NCI-H2196 (cell line): ENCODE data around the gene GPR17.
A peak's percentile ranks its signal among the peaks of the same experiment; 100 is the strongest.

Experiments
- DNase-seq: peaks from one replicate; lab custom pipeline; 2025; ENCODE audit not compliant: unreplicated experiment; lab: John Stamatoyannopoulos, UW

The GPR17 gene

DNA sequence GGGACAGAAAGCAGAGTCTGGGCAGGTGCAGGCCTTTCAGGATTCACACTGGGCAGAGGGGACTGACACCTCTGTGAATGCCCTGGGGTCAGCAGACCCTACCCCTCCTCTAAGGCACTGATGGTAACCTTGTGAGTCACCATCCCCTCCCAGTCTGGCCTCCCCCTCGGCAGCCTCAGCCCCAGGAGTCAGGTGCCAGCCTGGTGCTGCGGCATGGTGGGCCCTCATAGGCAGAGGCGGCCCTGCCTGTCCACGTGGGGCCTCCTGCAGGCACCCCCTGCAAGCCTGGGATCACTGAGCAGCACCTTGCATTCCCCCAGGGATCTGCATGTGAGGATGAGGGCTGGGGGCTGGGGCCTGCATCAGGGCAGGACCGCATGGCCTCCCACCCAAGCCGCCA is 4.8 kb upstream of the GPR17 start:
- DNase-seq, result no peak

DNA sequence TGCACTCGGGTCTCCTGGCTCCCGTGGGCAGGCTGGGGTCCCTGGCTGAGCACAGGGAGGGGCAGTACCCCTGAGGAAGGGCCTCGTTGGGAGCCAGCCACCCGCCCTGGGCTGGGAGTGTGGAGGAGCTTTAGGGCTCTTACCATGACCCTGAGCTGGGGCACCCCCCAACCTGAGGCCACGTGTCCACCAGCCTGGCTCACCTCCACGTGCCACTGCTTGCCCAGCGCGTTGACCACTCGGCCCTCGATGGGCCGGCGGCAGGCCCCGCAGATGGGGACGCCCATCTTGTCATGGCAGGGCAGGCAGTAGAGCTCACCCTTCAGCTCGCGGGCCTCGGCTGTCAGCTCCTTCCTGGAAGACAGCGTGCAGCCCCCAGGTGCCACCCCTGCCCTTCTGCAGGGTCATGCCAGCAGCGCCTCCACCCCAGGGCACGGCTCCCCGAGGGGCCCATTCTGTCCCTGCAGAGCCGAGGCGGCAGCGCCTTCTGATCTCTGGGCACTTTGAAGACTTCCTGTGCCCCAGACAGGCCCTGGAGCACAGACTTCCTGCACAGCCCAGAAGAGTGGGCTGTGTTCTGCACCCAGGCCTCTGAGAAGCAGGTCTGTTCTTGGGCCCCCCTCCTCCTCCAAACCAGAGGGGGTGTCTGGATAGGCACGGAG is 4.0 kb upstream of the GPR17 start:
- DNase-seq, result no peak

DNA sequence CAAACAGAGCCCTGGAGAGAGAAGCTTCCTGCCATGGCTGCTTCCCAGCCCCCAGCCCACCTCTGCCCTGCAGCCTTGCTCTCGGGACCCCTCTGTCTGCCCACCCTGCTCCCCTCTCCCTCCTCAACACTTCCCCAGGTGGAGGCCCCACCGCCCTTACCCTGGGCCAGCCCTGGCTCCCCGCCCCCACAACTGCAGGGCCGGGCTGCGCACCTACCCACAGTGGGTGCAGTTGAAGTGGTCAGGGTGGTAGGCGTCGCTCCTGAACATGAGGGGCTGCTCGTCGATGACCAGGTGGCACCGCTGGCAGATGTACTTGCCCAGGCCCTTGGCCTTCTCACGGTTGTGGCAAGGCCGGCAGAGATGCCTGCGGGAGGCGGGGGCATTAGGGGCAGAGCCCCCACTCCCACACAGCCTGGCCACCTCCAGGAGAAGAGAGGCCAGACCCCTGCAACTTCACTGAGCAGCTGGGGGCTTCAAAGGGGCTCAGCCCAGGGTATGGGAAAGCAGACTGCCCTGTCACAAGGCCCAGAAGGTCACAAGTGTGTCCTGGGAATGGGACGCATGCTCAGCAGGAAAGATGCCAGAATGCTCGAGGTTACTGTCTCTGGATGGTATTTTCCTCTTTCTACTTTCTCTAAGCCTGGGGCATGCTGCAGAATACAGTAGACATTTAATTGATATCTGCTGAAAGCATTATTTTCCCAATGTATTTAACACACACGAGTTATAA is 3.1 kb upstream of the GPR17 start:
- no peak for DNase-seq

DNA sequence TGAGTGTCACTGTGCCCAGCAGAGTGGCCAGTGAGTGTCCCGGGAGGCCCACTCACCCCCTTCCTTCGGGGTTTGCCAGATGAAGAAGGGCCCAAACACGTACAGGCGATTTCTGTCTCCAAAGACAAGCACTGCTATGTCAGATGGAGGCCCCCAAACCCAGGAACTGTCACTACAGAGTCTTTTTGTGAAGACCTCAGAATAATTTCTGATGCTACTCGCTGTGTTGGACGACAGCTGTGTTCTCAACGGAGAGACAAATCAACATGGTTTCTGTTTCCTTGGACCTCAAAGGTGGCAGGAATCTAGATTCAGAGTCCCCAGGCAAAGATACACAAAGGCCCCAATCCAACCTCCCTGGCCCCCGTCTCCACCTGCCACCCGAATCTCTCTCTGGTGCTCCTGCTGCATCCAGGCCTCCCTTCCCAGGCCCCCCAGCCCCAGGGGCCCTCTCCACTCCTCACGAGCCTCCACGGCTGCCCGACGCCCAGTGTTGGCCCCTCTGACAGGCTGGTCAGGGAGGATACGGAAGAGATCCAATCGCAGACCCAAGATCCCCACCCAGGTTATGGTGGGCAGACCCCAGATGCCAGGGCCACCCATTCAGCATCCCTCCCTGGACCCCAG is 2.4 kb upstream of the GPR17 start:
- DNase-seq, result no peak

DNA sequence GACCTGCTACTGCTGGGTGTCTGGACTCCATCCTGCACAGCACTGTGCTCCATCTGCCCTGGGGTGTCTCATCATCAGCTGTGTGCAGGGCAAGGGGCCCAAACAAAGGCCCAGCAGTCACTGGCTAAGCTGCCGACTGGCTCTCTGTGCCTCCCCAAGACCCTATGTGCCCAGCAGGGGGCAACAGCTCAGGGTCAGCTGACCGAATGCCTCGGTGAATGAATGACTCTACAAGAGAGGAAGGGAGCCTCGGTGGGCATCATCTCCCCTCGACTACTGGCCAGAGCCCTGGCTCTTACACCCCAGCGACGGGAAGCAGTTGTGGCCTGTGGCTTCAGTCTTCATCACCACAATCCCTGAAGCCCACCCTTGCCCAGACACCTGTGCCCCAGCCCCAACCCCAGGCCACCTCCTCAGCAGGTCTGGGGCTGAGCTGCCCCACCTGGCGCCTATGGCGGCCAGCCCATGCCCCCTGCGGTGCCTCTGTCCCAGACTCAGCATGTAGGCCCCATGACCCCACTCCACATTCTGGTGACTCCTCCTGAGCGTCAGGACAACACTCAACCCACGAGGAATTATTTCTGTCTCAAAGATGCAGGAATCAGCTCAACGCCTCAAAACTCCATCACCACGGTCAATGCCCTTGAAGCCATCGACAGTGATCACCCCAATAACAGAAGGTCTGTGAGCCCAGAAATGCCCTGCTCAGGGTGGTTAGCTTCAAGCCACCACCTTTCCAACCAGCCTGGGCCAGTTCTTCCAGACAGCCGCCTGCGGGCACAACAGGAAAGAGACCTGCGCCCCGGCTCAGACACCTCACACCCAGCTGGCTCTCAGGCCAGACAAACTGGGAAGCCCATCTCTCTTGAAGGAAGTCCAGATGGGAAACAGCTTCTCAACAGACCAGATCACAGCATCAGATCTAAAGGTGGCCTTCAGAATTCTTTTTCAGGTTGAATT is 1.6 kb upstream of the GPR17 start:
- DNase-seq, result no peak

DNA sequence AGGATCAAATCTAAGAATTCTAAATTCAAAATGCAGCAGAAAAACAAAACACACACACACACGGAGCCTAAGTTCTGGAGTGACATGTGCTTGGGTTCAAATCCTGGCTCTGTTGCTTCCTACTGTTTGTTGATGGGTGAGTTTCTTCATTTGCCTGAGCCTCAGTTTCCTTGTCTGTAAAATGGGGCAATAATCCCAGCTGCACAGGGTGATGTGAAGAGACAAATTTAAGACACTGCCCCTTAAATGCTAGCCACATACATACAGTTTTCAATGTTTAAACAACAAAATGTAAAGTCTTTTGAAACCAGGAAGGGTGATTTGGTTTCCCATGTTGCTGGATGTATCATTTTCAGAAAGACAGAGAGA is 943 bp upstream of the GPR17 start:
- DNase-seq, result no peak

DNA sequence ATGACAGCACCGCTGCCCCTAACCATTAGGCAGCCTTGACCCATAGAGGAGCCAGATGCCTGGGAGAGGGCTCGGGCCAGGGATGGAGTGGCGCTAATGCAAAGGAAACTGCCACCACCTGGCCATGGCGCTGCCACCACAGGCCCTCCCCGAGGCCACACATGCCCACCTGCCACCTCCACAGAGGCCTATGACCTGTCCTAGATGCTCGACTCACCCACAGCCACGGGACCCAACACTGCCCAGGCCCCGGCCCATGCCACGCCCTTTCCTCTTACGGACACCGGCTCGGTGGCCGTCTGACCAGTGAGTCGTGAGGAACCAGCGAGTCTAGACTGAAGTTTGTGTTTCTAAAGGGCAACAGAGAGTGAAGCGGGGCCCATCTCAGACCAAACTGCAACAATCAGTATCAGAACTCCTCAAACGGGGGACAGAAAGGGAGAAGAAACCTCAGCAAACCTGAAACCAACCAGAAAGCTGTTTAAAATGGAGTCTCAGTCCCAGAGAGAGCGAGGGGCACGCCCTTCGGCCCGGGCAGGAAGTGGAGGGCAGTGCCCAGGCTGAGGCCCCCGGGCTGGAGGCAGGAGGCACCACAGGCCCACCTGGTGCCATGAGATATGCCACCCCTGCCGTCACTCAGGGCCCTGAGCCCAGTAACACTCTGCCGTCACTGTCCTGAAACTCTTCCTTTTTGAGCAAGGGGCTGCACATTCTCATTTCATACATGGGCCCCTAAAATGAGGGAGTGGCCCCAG is 711 bp downstream of the GPR17 start:
- no peak for DNase-seq

DNA sequence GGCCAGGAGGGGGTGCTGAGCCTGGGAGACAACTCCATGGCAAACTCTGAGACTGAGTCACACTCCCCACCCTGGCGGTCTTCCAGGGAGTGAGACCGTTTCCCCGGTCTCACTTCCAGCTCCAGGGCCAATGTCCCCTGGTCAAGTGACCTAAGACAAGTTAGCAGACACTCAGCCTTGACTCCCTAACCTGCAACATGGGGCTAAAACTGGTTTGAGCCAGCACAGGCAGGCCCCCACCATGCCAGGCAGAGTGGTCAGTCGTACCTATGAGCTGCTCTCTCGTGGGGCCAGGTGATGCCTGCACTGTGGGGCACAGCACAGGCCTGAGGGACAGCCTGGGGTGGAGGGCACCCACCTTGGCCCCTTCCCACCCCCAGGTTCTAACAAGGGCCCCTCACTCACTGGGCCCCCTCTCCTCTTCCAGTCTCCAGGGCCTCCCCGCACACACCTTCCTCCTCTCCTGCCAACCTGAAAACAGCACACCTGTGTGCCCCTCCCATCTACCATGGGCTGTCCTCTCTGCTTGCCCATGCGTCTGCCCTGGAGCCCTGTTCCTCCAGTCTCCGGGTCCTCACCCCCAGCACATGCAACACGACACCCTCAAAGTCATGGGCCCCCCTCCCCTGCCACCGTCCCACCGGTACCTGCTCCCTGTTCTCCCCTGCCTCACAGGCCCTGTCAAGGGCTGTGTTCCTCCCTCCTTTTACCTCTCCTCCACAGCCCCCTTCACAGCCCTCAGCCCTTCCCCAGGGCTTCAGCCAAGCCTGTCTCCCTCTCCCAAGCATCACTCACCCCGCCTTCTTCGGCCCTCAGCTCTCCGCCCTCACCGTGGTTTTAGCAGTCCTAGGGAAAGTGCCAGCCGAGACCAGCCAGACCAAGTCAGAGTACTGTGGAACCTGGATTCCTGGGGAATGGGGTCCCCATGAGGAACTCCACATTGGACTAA is 1.6 kb downstream of the GPR17 start:
- DNase-seq, result no peak

DNA sequence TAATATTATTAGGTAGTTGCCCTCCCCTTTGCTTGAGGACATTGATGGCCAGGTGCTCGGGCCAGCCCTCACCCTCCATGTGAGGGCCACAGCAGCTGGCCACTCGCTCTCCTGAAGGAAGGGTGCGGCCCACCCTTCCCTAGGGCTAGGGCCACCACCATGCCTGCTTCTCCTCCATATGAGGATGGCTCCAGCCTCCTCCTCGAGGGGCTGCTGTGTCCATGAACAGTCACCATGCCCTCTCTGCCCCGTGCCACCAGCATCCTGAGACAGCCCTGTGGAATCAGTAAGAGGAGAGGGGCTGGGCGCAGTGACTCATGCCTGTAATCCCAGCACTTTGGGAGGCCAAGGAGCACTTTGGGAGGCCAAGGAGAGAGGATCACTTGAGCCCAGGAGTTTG is 2.4 kb downstream of the GPR17 start:
- DNase-seq, result no peak

DNA sequence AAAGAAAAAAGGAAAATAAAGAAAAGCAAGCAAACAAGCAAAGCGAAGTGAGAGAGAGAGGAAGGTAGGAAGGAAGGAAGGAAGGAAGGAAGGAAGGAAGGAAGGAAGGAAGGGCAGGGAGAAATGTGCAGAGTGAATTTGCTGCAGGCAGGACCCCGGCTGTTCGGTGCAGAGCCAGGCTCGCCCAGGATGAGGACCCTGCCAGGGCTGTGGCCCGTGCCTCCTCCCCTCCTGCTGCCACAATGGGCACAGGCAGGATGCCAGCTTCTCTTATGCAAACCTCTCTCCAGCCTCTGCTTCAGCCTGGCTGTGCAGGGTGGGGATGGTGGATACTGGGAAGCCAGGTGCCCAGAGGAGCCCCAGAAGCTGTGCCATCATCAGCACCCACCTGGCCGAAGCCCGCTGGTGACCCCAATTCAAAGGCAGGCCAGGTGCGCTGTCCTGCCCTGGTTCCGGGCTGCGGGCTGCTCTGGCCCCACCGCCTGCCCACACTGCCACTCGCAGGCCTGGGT is 3.2 kb downstream of the GPR17 start:
- DNase-seq, result peak; percentile 35

DNA sequence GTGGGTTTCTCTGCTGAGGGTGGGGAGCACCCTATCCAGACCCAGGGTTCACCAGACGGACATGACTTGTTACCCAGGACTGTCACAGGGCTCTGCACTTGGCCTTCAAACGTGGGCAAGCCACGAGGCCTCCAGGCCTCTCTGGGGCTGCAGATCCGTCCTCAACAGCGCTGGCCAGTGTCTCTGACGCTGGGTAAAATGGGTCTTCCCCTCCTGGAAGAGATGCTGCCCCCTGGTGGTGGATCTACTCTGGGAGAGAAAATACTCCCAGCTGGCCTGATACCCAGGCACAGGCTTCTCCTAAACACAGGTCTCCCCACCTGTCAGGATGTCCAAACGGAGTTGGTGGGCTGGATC is 3.7 kb downstream of the GPR17 start:
- DNase-seq, result peak; percentile 93

DNA sequence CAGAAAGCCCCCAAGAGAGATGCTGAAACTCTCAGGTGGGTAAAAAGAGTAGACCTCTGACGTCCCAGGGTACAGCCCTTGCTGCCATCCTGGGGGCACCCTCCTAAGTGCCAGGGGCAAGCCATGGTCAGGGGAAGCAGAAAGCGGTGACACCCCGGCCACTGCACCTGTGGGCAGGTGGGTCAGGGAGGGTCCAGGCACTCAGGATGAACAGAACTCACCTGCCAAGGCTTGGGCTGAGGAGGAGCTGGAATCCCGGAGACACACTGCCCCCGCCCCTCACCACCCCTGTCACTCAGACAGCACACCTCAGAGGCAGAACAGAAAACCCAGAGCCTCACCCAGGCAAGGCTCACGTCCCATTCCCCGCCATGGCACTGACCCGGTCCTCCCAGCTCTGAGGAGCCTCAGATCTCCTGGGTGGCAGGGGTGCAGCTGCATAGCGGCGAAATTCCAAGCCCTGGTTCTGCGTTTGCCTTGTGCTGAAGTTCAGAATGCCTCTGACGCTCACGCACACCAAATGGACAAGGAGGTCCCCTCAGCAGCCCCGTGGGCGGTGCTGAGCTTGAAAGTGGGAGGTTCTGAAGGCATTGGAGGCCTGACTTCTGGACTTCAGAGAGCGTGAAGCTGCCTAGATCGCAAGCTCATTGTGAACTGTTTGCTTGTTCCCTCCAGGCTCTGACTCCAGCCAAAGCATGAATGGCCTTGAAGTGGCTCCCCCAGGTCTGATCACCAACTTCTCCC is 4.3 kb downstream of the GPR17 start:
- no peak for DNase-seq

DNA sequence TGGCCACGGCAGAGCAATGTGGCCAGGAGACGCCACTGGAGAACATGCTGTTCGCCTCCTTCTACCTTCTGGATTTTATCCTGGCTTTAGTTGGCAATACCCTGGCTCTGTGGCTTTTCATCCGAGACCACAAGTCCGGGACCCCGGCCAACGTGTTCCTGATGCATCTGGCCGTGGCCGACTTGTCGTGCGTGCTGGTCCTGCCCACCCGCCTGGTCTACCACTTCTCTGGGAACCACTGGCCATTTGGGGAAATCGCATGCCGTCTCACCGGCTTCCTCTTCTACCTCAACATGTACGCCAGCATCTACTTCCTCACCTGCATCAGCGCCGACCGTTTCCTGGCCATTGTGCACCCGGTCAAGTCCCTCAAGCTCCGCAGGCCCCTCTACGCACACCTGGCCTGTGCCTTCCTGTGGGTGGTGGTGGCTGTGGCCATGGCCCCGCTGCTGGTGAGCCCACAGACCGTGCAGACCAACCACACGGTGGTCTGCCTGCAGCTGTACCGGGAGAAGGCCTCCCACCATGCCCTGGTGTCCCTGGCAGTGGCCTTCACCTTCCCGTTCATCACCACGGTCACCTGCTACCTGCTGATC is 4.9 kb downstream of the GPR17 start:
- DNase-seq, result no peak

DNA sequence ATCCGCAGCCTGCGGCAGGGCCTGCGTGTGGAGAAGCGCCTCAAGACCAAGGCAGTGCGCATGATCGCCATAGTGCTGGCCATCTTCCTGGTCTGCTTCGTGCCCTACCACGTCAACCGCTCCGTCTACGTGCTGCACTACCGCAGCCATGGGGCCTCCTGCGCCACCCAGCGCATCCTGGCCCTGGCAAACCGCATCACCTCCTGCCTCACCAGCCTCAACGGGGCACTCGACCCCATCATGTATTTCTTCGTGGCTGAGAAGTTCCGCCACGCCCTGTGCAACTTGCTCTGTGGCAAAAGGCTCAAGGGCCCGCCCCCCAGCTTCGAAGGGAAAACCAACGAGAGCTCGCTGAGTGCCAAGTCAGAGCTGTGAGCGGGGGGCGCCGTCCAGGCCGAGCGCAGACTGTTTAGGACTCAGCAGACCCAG is 5.4 kb downstream of the GPR17 start:
- DNase-seq, result no peak

DNA sequence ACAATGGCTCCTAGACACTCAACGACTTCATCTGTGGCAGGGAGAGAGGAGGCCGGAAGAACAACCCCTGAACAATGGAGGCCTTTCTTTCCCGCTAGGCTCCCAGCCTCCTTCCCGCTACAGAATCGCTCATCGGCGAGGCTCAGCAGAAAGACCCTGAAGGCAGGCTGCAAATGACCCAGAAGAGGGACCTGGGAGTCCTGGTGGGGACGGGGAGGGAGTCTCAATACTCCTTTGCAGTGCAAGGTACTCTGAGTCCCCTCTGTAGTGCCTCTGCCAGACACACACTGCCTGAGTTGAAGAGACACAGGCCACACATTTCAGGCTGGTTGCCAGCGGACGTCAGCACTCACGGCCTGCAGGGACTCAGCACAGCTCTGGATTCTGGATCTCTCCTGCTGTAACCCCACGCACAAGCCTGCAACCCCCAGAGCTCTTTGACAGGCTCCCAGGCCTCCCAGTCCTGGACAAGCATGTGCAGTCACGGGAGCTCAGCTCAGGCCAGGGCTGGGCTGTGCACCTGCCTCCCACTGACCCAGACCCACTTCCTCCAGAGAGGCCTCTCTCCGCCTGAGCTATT is 6.1 kb downstream of the GPR17 start:
- DNase-seq, result no peak

DNA sequence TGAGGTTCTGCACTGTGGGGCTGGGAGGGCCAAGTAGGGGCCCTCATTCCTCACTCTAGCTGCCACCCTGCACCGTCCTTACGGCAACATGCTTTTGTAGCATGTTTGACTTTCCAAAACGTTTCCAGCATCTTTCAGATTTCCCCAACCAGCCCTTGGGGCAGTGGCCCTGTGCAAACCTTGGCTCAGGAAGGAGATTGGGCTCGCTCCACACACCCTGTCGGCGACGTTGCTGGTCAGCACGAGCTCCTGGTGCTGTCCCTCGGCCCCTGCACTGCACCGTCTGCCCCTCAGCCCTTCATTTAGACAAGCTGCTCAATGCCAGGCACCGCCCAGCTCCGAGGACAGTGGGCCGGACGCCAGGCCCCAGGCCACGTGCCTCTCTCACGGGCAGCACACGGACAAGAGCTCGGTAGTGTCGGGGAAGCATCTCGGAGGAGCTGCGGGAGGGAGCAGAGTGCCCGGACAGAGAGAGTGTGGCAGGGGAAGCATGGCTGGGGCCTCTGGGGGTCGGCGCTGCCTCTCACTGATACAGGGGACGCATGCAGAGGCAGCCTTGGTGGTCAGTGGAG is 6.9 kb downstream of the GPR17 start:
- DNase-seq, result no peak

DNA sequence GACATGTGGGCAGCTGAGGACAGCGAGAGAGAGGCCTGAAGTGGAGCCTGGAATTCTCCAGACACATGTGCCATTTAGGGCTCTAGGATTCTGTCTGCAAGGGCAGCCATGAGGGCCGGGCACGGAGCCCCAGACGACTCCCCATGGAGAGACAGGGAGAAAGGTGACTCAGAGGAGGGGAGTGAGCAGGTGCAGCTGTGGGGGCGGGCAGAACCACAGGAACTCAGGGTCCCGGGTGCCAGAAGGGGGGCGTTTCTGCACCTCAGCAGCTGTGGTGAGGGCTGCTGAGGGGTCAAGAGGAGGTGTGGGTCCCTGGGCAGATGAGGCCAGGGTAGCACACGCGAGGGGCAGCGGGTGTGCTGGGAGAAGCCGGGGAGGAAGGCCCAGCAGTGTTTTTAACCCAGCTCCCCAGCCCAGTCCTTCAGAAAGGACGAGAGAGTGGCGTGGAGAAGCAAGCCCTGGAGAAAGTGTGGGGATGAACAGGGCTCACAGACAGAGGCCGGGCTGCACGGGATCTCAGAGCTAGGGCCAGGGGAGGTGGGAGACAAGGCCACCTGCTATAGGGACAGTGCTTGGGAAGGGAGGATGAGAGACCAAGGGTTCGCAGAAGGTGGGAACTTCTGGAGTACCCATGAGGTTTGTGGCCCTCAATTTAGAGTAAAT is 7.6 kb downstream of the GPR17 start:
- DNase-seq, result no peak
